Measurements from ENCODE around the gene CARNS1. TPM values are rescaled to one million over a fixed set of nuclear protein-coding genes. Genes with fewer than 3 reads are reported as not detected.

Gene CARNS1
- total and polyA plus RNA-seq, 2 experiments from 2014 or later: 0.38 to 0.43 TPM

- Histone ChIP-seq H3K27ac (no peak overlapping the region), H3K4me3 (no peak overlapping the region), H4K20me1 (ENCODE audit: insufficient read depth) (no peaks in the 10 kb centered on the region), H3K4me1 (ENCODE audit: insufficient read depth) (no peaks in the 10 kb centered on the region), H3K9me2 (ENCODE audit: insufficient read depth) (no peaks in the 10 kb centered on the region), H3K9ac (no peak overlapping the region), H3K79me2 (ENCODE audit: insufficient read depth) (no peaks in the 10 kb centered on the region), H3K4me2 (ENCODE audit: unreplicated experiment) (no peak overlapping the region), H3K27me3 (replicated peaks; ENCODE audit: insufficient read depth) (peaks cover 23% of the 10 kb centered on the region), H3K9me3 (ENCODE audit: low read depth) (no peaks in the 10 kb centered on the region), H3K36me3 (ENCODE audit: low read depth) (no peaks in the 10 kb centered on the region), H2AFZ (no peak overlapping the region), H3F3A (ENCODE audit: insufficient read depth) (no peaks in the 10 kb centered on the region)
- 41 to 53% methylated on average over 10 to 15 of the region's 15 CpGs for WGBS, 2 experiments (ENCODE audit: low coverage in 1 of 2, low lambda C conversion rate in 2 of 2, missing lambda C conversion rate in 2 of 2)
- TF ChIP-seq EZH2phosphoT487 (IDR thresholded peaks at IDR 0.05; ENCODE audit: insufficient read depth, low read depth) (no peak), EZH2 (IDR thresholded peaks at IDR 0.05; ENCODE audit: insufficient read depth, poor library complexity, severe bottlenecking) (no peak)
- in situ Hi-C loops (cut with MboI): no loop called here
- no peak for DNase-seq
Measured at GRCh38 chr11:67410369-67410831, 5.1 kb upstream of the CARNS1 start.

DNA sequence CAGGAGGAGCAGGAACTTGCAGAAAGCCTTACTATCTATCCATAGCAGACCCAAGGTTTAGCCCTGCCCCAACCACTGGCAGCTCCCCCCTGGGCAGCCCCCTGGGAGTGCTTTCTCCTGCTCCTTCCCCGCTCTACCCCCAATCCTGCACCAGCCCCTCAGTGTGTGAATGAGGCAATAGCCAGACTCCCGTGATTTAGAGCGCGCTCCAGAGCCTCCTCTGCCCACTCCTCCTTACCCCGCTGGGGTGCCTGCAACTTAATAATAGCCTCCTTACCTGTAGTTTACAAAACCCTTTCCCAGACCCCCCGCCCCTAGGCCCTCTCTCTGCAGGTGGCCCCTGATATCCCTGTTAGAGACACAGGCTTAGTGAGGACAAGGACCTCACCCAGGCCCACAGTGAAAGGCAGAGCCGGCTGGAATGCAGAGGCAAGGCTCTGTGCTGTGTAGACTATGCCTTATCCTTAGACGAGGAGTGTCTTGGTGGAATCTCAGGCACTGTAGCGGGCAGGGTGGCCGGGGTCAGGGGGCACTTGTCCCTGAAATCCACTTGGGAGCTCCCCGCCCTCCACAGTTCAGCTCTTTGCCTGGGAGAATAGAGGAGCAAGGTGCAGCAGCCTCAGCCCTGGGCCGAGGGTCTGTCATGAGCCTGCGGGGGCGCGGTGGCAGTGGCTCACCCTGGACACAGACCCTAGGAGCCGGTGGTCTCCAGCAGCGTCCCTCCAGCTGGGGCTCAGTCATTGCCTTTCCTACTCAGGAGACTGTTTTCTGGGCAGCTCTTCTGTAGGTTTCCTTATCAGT, 4.3 kb upstream of the CARNS1 start:
- H3F3A ChIP-seq (ENCODE audit: insufficient read depth): no peaks in the 10 kb centered on the region
- H3K9me2 ChIP-seq (ENCODE audit: insufficient read depth): no peaks in the 10 kb centered on the region
- H2AFZ ChIP-seq: no peak overlapping the region
- WGBS, 2 experiments (ENCODE audit: low coverage in 1 of 2, low lambda C conversion rate in 2 of 2, missing lambda C conversion rate in 2 of 2): 48 to 55% methylated on average over 17 of the region's 17 CpGs
- H4K20me1 ChIP-seq (ENCODE audit: insufficient read depth): no peaks in the 10 kb centered on the region
- H3K36me3 ChIP-seq (ENCODE audit: low read depth): no peaks in the 10 kb centered on the region
- no peaks in the 10 kb centered on the region for H3K4me1 ChIP-seq (ENCODE audit: insufficient read depth)
- DNase-seq: no peak
- H3K27ac ChIP-seq: no peak overlapping the region
- no peak overlapping the region for H3K4me2 ChIP-seq (ENCODE audit: unreplicated experiment)
- H3K4me3 ChIP-seq: no peak overlapping the region
- H3K9me3 ChIP-seq (ENCODE audit: low read depth): no peaks in the 10 kb centered on the region
- no peaks in the 10 kb centered on the region for H3K79me2 ChIP-seq (ENCODE audit: insufficient read depth)
- peaks cover 23% of the 10 kb centered on the region for H3K27me3 ChIP-seq (replicated peaks; ENCODE audit: insufficient read depth)
- no peak overlapping the region for H3K9ac ChIP-seq
- TF ChIP-seq EZH2phosphoT487 (IDR thresholded peaks at IDR 0.05; ENCODE audit: insufficient read depth, low read depth): no peak
- TF ChIP-seq EZH2 (IDR thresholded peaks at IDR 0.05; ENCODE audit: insufficient read depth, poor library complexity, severe bottlenecking): no peak
- in situ Hi-C loops (cut with MboI): no loop called here

DNA sequence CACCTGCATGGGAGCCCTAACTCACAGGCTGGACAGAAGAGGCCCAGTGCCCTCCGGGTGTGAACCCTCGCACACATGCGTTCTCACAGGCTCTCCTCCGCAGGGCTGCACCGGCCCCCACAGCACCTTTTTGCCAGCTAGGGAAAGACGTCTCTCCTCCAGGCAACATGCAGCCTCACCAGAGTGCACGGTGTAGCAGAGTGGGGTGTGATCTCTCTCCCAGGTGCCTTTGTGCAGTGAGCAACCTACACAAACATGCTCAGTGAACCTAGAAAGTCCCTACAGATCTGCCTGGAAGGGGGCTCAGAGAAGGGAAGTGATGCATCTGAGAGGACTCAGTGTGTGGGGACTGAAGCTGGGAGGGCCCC, 3.7 kb upstream of the CARNS1 start:
- in situ Hi-C loops (cut with MboI): no loop called here
- no peak overlapping the region for H2AFZ ChIP-seq

GRCh38 chr11:67412495-67413179, 2.8 kb upstream of the CARNS1 start:
- TF ChIP-seq EZH2phosphoT487 (IDR thresholded peaks at IDR 0.05; ENCODE audit: insufficient read depth, low read depth) (no peak), EZH2 (IDR thresholded peaks at IDR 0.05; ENCODE audit: insufficient read depth, poor library complexity, severe bottlenecking) (no peak)
- Histone ChIP-seq H3K4me1 (ENCODE audit: insufficient read depth) (no peaks in the 10 kb centered on the region), H4K20me1 (ENCODE audit: insufficient read depth) (no peaks in the 10 kb centered on the region), H3K4me2 (ENCODE audit: unreplicated experiment) (no peak overlapping the region), H3K27me3 (replicated peaks; ENCODE audit: insufficient read depth) (peaks cover 23% of the 10 kb centered on the region), H3K36me3 (ENCODE audit: low read depth) (no peaks in the 10 kb centered on the region), H3K9me3 (ENCODE audit: low read depth) (no peaks in the 10 kb centered on the region), H3K9me2 (ENCODE audit: insufficient read depth) (no peaks in the 10 kb centered on the region), H3K79me2 (ENCODE audit: insufficient read depth) (no peaks in the 10 kb centered on the region), H3K27ac (no peak overlapping the region), H3F3A (ENCODE audit: insufficient read depth) (no peaks in the 10 kb centered on the region), H2AFZ (no peak overlapping the region), H3K9ac (no peak overlapping the region), H3K4me3 (no peak overlapping the region)
- no peak for DNase-seq
- in situ Hi-C loops (cut with MboI): no loop called here
- 54% methylated on average over 9 of the region's 9 CpGs for WGBS, 2 experiments (ENCODE audit: low coverage in 1 of 2, low lambda C conversion rate in 2 of 2, missing lambda C conversion rate in 2 of 2)

More for the DNA sequence above, 3.7 kb upstream of the CARNS1 start:
- Histone ChIP-seq H3K79me2 (ENCODE audit: insufficient read depth) (no peaks in the 10 kb centered on the region), H3K4me2 (ENCODE audit: unreplicated experiment) (no peak overlapping the region), H3K9me3 (ENCODE audit: low read depth) (no peaks in the 10 kb centered on the region), H3K9me2 (ENCODE audit: insufficient read depth) (no peaks in the 10 kb centered on the region), H3F3A (ENCODE audit: insufficient read depth) (no peaks in the 10 kb centered on the region), H3K27me3 (replicated peaks; ENCODE audit: insufficient read depth) (peaks cover 23% of the 10 kb centered on the region), H3K27ac (no peak overlapping the region), H3K4me3 (no peak overlapping the region), H4K20me1 (ENCODE audit: insufficient read depth) (no peaks in the 10 kb centered on the region), H3K4me1 (ENCODE audit: insufficient read depth) (no peaks in the 10 kb centered on the region), H3K9ac (no peak overlapping the region), H3K36me3 (ENCODE audit: low read depth) (no peaks in the 10 kb centered on the region)
- no peak for TF ChIP-seq EZH2 (IDR thresholded peaks at IDR 0.05; ENCODE audit: insufficient read depth, poor library complexity, severe bottlenecking)
- TF ChIP-seq EZH2phosphoT487 (IDR thresholded peaks at IDR 0.05; ENCODE audit: insufficient read depth, low read depth): no peak
- no peak for DNase-seq
- 30 to 36% methylated on average over 7 of the region's 7 CpGs for whole genome bisulfite sequencing, 2 experiments (ENCODE audit: low coverage in 1 of 2, low lambda C conversion rate in 2 of 2, missing lambda C conversion rate in 2 of 2)
